ENCODE results near the gene CD248. TPM values are rescaled to one million over a fixed set of nuclear protein-coding genes. Genes with fewer than 3 reads are reported as not detected.

Gene CD248
- total RNA-seq, 1 donor from 2014 or later = 15.7 TPM

DNA sequence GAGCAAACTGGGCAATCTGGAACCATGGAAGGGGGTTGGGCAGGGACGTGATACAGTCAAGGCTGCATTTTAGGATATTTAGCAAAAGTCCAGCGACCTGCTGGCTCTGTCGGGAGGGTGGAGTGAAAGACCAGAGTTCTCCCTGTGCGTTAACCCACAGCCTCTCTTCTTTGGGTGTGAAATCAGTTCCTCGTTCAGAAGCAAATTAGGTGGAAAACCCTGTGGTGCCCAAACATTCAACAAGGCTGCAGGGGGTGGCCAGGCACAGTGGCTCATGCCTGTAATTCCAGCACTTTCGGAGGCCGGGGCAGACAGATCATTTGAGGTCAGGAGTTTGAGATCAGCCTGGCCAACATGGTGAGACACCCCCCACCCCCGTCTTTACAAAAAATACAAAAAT lies 19.2 kb downstream of the CD248 start:
- ATAC-seq (ENCODE audit: poor library complexity) = no peak
- intact Hi-C loops (cut with DNase I) = no loop called here
- no peak for DNase-seq

DNA sequence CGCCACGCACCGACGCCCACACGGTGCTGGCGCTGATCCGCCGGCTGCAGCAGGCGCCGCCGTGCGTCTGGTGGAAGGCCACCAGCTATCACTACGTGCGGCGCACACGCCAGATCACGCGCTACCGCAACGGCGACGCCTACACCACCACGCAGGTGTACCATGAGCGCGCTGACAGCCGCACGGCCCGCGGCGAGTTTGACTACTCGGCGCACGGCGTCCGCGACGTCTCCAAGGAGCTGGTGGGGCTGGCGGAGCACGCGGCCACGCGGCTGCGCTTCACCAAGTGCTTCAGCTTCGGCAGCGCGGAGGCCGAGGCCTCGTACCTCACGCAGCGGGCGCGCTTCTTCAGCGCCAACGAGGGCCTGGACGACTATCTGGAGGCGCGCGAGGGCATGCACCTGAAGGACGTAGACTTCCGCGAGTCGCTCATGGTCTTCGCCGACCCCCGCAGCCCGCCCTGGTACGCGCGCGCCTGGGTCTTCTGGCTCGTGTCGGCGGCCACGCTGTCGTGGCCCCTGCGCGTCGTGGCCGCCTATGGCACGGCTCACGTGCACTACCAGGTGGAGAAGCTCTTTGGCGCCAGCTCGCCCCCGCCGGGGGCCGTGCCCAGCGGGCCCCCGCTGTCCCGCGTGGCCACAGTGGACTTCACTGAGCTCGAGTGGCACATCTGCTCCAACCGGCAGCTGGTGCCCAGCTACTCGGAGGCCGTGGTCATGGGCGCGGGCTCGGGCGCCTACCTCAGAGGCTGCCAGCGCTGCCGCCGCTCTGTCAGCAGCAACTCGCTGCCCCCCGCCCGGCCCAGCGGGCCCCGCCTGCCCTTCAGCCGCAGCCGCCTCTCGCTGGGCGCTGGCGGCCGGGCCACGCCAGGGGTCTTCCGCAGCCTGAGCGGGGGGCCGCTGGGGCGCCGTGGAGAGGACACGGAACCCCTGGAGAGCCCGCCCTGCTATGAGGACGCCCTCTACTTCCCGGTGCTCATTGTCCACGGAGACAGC lies 21.9 kb downstream of the CD248 start:
- DNase-seq (no peak), ATAC-seq (ENCODE audit: poor library complexity) (no peak)
- intact Hi-C loops (cut with DNase I) = no loop called here

DNA sequence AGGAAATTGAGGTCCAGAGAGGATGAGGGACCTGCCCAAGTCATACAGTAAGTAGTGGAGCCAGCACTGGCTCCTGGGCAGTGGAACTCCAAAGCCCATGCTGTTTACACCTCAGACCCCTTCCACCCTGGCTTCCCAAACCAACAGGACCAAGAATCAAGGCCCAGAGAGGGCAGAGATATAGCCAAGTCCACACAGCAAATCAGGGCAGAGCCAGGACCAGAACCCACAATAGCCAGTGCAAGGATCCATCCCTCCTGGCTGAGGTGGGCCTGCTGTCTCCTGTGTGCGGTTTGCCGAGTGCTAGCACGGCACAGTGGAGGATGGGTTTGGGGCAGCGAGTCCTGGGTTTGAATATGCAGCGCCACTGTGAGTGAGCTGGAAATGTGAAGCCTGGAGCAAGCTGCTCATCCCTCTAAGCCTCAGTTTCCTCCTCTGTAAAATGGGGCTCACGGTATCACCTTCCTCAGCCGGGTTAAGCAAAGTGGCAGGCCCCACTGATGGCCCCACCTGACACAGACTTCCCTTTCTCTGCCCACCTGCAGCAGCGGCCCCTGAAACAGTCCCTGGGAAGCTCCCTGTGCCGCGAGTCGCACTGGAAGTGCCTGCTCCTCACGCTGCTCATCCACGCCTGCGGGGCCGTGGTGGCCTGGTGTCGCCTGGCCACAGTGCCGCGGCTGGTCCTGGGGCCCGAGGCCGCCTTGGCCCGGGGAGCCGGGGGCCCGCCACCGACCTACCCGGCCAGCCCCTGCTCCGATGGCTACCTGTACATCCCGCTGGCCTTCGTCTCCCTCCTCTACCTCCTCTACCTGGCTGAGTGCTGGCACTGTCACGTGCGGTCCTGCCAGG lies 22.8 kb downstream of the CD248 start:
- ATAC-seq (ENCODE audit: poor library complexity) = no peak
- DNase-seq = no peak
- intact Hi-C loops (cut with DNase I) = no loop called here

DNA sequence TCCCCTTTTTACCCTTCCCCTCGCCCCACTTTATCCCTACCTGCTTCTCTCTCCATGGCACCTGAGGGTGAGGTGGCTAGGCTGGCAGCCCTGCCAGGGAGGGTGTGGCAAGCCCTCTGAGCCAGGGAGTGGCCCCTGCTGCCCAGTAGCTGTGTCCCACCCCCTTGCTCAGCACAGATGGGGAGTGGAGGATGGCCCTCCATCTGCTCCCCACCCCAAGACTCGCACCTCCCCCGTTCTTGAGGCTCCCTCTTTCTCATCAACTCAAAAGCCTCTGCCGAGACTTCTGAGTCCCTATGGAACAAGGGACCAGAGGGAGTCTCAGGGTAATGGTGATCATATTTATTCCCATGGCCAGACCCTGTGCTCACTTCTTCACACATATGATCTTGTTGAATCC lies 23.5 kb downstream of the CD248 start:
- intact Hi-C loops (cut with DNase I) = no loop called here
- ATAC-seq (ENCODE audit: poor library complexity) (no peak), DNase-seq (no peak)

DNA sequence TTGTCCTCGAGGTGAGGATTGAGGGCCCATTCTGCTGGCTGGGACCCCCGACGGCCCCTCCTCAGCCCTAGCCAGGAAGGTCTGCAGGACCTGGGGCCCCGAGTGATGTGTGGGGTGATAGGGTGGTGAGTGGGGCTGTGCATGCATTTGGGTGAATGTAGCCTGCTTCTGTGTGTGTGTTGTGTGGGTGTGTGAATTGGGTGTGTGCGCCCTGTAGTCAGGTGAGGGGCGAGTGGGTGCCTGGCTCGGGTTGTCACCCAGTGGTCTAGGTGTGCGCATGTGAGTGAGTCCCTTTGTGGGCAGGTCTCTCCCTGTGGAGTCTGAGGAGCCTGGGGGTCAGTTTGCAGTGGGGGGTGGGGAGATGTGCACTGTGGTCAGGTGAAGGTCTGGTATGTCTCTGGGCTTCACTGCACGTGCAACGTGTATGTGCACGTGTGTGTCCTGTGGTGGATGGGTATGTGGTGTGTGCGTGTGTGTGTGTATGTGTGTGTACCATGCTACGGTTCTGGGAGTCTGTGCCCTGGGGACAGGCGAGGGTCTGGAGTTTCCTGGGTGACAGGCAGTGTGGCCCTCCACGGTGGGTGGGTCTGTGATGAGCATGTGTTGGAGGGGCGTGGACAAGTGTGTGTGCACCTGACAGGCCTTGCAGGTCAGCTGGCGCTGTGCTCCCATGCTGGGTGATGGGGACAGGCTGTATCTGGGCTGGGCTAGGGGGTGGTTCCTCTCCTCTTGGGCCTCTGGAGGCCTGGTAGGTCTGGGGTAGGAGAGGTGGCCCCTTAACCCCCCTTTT lies 24.1 kb downstream of the CD248 start:
- intact Hi-C loops (cut with DNase I) = no loop called here
- no peak for DNase-seq
- ATAC-seq (ENCODE audit: poor library complexity) = no peak

DNA sequence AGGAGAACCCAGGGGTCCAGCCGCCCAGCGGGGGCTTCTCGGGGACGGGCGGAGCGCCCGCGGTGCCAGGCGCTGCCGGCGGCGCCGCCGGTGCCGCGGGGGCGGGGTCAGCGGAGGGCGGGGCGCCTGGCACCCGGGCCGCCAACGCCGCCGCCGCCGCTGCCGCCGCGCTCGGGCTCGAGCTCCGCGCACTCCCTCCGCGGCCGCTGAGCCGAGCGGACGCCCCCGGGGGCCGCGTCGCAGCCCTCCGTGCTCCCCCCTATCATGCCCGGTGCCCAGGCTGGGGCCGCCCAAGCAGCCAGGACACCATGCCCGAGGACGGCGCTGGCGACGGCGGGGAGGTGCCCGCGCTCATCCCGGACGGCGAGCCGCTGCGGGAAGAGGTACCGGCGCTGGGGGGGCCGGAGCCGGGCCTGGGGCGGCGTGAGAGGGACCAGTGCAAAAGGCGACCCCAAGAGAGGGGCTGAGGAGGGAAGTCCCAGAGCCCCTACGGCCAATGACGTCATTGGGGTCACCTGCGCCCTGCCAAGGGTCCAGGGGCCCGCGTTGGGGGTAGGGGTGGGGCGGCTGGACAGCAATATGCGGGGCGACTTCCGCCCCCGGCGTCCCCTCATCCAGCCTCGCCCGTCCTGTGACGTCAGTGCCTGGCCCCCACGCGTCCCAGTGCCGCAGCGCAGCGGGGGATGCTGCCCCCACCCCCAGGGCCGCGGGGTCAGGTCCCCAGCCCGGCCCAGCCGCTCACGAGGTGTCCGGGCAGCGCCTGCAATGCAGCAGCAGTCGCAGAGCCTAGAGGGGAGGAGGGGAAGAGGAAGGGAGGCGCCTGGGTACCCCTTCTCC lies 24.9 kb downstream of the CD248 start, which contains the start of gene TMEM151A:
TSS of gene TMEM151A (plus strand) at position 189 of the 837 bp plus-strand sequence. CDS start at position 309, 120 bp downstream.
- intact Hi-C loops (cut with DNase I) = no loop called here
- no peak for ATAC-seq (ENCODE audit: poor library complexity)
- DNase-seq = no peak

DNA sequence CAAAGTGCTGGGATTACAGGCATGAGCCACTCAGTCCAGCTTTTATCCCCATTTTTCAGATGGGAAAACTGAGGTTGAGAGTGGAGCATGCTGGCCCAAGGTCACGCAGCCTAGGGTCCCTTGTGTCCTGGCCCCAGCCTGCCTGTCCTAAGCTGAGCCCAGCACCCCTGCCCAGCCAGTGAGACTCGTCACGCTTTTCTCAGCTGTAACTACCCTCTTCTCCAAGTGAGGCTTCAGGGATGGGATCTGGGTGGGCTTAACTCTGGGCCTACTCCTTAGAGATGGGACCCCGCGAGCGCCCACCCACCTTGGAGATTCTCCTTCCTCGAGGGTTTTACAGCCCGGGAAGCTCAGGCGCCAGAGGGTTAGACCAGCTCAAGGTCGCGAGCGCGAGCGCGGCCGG lies 25.5 kb downstream of the CD248 start:
- ATAC-seq (ENCODE audit: poor library complexity) (no peak), DNase-seq (no peak)
- intact Hi-C loops (cut with DNase I) = no loop called here

DNA sequence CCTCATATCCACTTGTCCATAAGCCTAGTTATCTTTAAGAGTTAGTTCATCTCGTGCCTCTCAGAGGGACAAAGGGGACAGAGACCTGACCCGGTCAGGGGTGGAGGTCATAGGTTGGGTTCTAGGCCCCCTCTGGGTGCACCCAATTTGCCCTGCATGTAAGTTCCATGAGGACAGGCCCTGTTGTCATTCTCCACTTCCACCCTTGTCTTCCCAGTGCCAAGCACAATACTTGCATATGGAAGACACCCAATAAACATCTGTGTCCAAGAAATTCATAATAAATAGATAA lies 26.6 kb downstream of the CD248 start:
- no peak for ATAC-seq (ENCODE audit: poor library complexity)
- intact Hi-C loops (cut with DNase I) = no loop called here
- no peak for DNase-seq

DNA sequence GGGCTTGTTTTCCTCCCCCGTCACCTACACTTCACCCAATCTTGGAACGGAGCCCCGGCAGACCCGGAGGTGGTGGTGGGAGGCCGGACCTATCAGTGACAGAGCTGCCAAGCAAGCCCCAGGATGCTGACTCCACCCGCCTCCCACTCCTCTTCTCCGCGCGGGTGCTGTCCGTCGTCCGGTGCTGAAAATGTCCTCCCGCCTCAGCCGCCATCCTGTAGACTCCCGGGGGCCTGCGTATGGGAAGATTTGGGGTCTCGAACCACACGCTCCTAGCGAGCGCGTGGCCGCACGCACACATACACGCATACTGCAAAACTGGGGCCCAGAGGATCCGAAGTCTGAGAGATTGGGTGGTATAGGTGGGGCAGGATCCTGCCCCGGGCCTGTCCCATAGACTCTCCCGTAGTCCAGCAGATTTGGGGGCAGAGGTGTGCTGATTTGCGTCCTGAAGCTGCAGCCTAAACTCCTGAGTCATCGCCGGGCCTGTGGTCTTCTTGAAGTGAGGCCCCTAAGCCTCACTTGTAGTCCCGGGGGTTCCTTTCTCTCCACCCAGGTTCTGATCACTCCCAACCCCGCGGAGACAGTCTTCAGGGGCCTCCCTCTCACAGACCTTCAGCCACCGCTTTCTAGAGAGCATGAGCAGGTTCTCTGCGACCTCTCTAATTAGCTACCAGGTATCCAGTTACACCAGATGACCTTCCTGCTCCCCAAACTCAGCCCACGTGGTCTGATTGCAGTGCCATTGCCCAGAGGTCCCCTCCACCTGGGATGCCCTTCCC lies 27.1 kb downstream of the CD248 start:
- DNase-seq (peak; percentile 77), ATAC-seq (ENCODE audit: poor library complexity) (peak; percentile 57)
- intact Hi-C loops (cut with DNase I) = no loop called here

DNA sequence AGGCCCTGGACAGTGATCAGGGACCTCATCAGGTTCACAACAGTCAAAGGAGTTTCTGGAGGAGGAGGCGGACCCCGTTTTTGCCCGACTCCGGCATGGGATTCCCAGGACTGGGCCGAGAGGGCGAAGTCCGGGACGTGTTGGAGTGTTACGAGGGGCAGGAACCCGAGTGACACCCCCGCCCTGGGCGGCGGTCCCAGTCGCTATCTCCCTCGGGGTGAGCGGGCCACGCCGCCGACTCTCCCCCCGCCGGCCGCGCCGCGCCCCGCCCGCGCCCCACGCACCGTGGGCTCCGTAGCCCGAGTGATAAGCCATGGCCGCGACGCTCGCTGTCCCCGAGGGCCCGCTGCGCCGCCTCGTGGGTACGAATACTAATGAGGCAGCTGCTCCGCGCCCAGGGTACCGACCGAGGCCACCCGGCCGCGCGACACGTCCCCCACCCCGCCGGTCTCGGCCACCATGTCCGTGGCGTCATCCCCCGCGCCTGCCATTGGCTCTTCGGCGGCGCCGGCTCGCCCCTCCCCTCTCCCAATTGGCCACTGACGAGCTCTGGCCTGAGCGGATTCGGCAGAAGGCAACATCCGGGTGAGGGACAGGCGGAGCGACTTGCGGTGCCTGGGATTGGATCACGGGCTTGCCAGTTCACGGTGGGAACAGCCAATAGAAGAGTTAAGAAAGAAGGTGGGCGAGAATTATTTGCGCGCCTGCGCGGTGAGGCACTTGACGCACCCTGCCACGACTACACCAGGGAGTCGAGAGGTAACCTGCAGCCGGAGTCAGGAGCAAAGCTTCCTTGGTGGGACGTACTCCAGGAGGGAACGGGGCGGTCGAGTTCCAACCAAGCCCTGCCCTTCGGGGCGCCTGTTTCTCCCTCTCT lies 27.9 kb downstream of the CD248 start, which contains the start of gene YIF1A:
TSS of gene YIF1A (minus strand) at position 473 of the 877 bp plus-strand sequence. CDS start at position 315, 158 bp downstream.
- intact Hi-C loops (cut with DNase I) = no loop called here
- DNase-seq (peak; percentile 99), ATAC-seq (ENCODE audit: poor library complexity) (peak; percentile 96)

DNA sequence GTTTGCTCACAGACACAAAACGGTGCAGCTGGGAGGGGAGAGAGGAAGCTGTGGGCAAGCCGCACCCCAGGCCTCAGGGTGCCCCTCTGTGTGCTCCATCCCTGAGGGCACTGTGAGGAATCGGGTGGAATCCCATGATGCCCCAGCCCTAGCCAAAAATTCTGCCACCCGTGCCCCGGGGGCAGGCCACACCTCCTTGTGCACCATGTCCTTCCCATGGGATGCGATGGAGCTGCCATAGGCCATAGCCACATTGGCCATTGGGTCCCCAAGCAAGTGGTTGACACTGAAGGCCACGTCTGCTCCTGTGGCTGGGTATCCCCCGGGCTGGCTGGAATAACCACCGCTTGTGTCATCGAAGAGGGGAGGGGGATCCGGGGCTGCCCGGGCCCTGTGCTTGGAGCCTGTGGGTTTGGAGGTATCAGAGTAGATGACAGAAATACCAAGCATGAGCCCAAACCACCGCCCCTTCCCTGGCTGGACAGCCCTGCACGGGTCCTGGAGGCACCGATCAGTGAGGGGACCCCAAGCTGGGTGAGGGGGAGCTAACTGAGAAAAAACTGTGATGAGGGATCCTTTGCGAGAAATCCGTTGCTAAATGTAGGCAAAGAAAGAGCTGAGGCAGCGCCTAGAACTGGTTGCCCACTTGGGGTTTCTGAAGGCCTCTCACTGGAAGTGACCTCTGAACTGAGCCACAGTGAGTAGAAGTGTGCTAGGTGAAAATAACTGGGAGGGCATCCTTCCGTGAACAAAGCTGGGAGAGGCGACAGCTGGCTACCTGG lies 28.8 kb downstream of the CD248 start:
- intact Hi-C loops (cut with DNase I) = no loop called here
- no peak for DNase-seq
- no peak for ATAC-seq (ENCODE audit: poor library complexity)

DNA sequence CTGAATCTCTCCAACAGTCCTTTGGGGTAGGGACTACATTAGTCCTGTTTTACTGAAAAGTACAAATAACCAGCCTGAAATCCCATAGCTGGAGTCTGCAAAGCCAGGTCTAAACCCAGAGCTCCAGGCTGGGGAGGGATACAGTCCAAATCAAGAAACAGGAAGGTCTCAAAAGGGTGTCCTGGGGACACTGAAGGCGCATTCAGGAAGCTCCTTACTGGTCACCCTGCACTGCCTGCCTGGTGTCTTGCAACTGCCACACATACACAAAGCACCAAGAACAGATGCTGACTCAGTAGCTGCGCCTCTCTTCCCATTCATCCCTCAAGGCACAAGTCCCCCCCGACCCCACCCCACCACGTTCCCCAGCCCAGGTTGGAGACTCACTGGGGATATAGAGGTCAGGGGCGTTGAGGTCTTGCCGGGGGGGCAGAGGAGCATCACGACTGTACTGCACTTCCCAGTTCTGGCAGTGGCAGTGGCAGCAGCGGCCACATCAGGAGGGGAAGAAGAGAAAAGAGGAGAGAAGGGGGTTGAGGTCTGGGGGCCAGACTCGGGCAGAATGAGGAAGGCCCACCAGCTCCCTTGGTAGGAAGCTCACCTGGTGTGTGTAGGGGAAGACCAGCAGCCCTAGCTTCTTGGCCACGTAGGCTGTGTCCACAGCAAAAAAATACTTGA lies 29.5 kb downstream of the CD248 start:
- no peak for ATAC-seq (ENCODE audit: poor library complexity)
- intact Hi-C loops (cut with DNase I) = no loop called here
- DNase-seq = no peak

DNA sequence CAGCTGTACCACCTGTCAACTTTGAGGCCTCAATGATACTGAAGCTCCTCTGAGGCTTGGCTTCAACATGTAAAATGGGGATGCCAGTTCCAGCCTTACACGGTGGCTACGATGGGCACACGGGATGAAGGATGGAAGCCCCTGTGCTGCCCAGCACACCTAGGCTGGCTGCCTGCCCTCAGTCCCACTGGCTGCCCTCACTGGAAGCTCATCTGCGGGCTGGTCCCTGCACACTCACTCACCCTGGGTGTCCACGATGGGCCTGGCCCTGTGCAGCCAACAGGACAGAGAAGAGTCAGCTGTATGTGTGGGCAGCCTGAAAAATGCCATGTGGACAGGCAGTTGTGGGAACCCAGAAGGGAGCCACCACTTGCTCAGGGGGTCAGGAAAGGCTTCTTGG lies 30.1 kb downstream of the CD248 start:
- intact Hi-C loops (cut with DNase I) = no loop called here
- DNase-seq (no peak), ATAC-seq (ENCODE audit: poor library complexity) (no peak)

DNA sequence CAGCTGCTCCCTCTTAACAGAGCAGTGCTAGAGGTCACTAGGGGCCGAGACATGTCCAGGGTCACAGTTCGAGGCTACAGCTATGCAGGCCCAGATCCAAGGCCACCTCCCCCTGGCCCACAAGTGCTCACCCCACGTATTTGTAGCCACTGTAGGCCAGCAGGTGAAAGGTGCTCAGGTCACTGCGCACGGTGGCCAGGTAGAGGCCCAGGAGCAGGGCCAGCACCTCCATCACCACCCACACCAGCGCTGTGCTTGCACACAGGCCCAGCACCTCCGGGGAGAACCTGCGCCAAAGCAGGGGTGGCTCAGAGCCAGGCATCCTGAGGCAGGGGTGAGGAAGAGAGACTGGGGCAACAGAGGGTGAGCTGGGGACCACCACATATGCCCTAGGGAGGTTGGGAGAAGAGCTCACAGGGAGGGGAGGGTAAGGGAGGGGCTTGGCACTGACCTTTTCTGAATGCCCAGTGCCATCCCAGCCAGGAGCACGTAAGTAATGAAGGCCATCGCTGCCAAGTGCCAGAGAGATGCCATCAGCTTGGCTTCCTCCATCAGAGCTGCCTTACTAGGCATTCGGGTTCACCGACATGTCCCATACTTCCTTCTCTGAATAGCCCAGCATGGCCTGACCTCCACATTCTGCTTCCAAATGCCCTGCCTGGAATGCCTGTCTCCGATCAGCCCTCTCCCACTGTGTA lies 31.4 kb downstream of the CD248 start:
- intact Hi-C loops (cut with DNase I) = no loop called here
- DNase-seq = no peak
- no peak for ATAC-seq (ENCODE audit: poor library complexity)

Measured in Right ventricle myocardium superior (tissue), 1 donor.